Hepatocyte (in vitro differentiated cells): ENCODE data around the gene WNK4. TPM values are rescaled to one million over a fixed set of nuclear protein-coding genes. Genes with fewer than 3 reads are reported as not detected.

ENCODE experiments used
- DNase-seq: peaks from one replicate; pipeline ENCODE4 v3.0.0-alpha.2; 2016; ENCODE audit warnings: low spot score
- H2AFZ ChIP-seq: fragments of 200-600 bp; sonication (generic); 2 replicates; pipeline ENCODE4 v1.6.0; 2016; ENCODE audit warnings: antibody characterized with exemption, mild to moderate bottlenecking
- H3K27ac ChIP-seq: fragments of 200-600 bp; sonication (generic); 2 replicates; pipeline ENCODE4 v1.5.1; 2016; ENCODE audit warnings: mild to moderate bottlenecking
- H3K27me3 ChIP-seq: fragments of 200-600 bp; sonication (generic); 2 replicates; pipeline ENCODE4 v1.6.1; 2016
- H3K36me3 ChIP-seq: fragments of 200-600 bp; sonication (generic); replicated peaks from 2 replicates; pipeline ENCODE4 v1.5.1; 2016; ENCODE audit warnings: low read depth; ENCODE audit not compliant: insufficient read depth
- H3K4me1 ChIP-seq: fragments of 200-600 bp; sonication (generic); 2 replicates; pipeline ENCODE4 v1.5.1; 2016; ENCODE audit warnings: mild to moderate bottlenecking, moderate library complexity; ENCODE audit not compliant: insufficient read depth
- H3K4me2 ChIP-seq: fragments of 200-600 bp; sonication (generic); 2 replicates; pipeline ENCODE4 v1.6.0; 2016
- H3K4me3 ChIP-seq: fragments of 200-600 bp; sonication (generic); 2 replicates; pipeline ENCODE4 v1.5.1; 2016; ENCODE audit warnings: mild to moderate bottlenecking
- H3K79me2 ChIP-seq: fragments of 200-600 bp; sonication (generic); 2 replicates; pipeline ENCODE4 v1.6.0; 2017; ENCODE audit warnings: mild to moderate bottlenecking
- H3K9me2 ChIP-seq: fragments of 200-600 bp; sonication (generic); replicated peaks from 2 replicates; pipeline ENCODE4 v1.6.0; 2017; ENCODE audit warnings: mild to moderate bottlenecking; ENCODE audit not compliant: insufficient read depth
- H3K9me3 ChIP-seq: fragments of 200-600 bp; sonication (generic); 2 replicates; pipeline ENCODE4 v1.5.1; 2016; ENCODE audit warnings: low read depth, mild to moderate bottlenecking
- H4K20me1 ChIP-seq: fragments of 200-600 bp; sonication (generic); 2 replicates; pipeline ENCODE4 v1.6.0; 2016; ENCODE audit warnings: mild to moderate bottlenecking; ENCODE audit not compliant: insufficient read depth, poor library complexity, severe bottlenecking
- EZH2 ChIP-seq: fragments of 200-600 bp; sonication (generic); IDR thresholded peaks from 2 replicates; pipeline ENCODE4 v1.6.1; 2016; ENCODE audit warnings: antibody characterized with exemption, mild to moderate bottlenecking, borderline replicate concordance
- EZH2phosphoT487 ChIP-seq: fragments of 200-600 bp; sonication (generic); IDR thresholded peaks from one replicate; pipeline ENCODE4 v1.6.1; 2018; ENCODE audit warnings: antibody characterized with exemption, mild to moderate bottlenecking, low read depth, moderate library complexity; ENCODE audit not compliant: unreplicated experiment, severe bottlenecking
- WGBS: methylation state at CpG from one replicate; pipeline ENCODE4 v1.1.6; 2016; ENCODE audit warnings: low lambda C conversion rate; ENCODE audit errors: missing lambda C conversion rate; 5-methylcytosine and 5-hydroxymethylcytosine counted together
- polyA plus RNA-seq: library from polyadenylated mRNA; unstranded; fragments of >200 nt; fragmentation: Nextera tagmentation; extraction: Ambion mirVana; gene quantifications from 2 replicates; pipeline ENCODE4 v1.2.1, GENCODE V29; 2016
- total RNA-seq: library from RNA; depleted of rRNA; stranded (reverse); fragments of >200 nt; gene quantifications from 2 replicates; pipeline ENCODE4 v1.2.3, GENCODE V29; 2014
- TF ChIP-seq, protein P1 (sequence below): fragments of 200-600 bp; sonication (generic); IDR thresholded peaks from 2 replicates; pipeline ENCODE4 v1.5.1; 2016; ENCODE audit warnings: antibody characterized with exemption, mild to moderate bottlenecking; ENCODE audit not compliant: poor library complexity

WNK4 gene
- total and polyA plus RNA-seq, 2 experiments from 2014 or later = 1.5 to 1.7 TPM

- peak overlapping the region; percentile 92 for H2AFZ ChIP-seq
- TF ChIP-seq, protein P1, sequence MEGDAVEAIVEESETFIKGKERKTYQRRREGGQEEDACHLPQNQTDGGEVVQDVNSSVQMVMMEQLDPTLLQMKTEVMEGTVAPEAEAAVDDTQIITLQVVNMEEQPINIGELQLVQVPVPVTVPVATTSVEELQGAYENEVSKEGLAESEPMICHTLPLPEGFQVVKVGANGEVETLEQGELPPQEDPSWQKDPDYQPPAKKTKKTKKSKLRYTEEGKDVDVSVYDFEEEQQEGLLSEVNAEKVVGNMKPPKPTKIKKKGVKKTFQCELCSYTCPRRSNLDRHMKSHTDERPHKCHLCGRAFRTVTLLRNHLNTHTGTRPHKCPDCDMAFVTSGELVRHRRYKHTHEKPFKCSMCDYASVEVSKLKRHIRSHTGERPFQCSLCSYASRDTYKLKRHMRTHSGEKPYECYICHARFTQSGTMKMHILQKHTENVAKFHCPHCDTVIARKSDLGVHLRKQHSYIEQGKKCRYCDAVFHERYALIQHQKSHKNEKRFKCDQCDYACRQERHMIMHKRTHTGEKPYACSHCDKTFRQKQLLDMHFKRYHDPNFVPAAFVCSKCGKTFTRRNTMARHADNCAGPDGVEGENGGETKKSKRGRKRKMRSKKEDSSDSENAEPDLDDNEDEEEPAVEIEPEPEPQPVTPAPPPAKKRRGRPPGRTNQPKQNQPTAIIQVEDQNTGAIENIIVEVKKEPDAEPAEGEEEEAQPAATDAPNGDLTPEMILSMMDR = no peak
- no peak for TF ChIP-seq EZH2phosphoT487
- TF ChIP-seq EZH2 = no peak
- no peaks in the 10 kb centered on the region for H3K27me3 ChIP-seq
- 64% methylated on average over 9 of the region's 9 CpGs for WGBS
- no peaks in the 10 kb centered on the region for H3K9me3 ChIP-seq
- H3K4me3 ChIP-seq = peak overlapping the region; percentile 47
- H3K36me3 ChIP-seq = no peaks in the 10 kb centered on the region
- H3K4me1 ChIP-seq = peaks cover 6% of the 10 kb centered on the region
- H3K4me2 ChIP-seq = peak overlapping the region; percentile 88
- no peak for DNase-seq
- H4K20me1 ChIP-seq = no peaks in the 10 kb centered on the region
- no peaks in the 10 kb centered on the region for H3K9me2 ChIP-seq
- H3K27ac ChIP-seq = peak overlapping the region; percentile 89
- peaks cover 37% of the 10 kb centered on the region for H3K79me2 ChIP-seq
Observed at GRCh38 chr17:42832213-42832933, 52.0 kb downstream of the WNK4 start.

GRCh38 chr17:42832934-42833766 lies 52.7 kb downstream of the WNK4 start, which contains the start of gene PSME3:
PSME3 (plus strand) TSS chr17:42833397; CDS start chr17:42833632, 235 bp downstream.
- Histone ChIP-seq H3K27me3 (no peaks in the 10 kb centered on the region), H3K4me1 (peaks cover 6% of the 10 kb centered on the region), H3K4me3 (peak within 1 kb of the TSS; percentile 47), H4K20me1 (no peaks in the 10 kb centered on the region), H3K27ac (peak within 1 kb of the TSS; percentile 89), H3K9me2 (no peaks in the 10 kb centered on the region), H3K79me2 (peaks cover 37% of the 10 kb centered on the region), H3K9me3 (no peaks in the 10 kb centered on the region), H3K36me3 (no peaks in the 10 kb centered on the region), H2AFZ (peak within 1 kb of the TSS; percentile 92), H3K4me2 (peak within 1 kb of the TSS; percentile 88)
- under 1% methylated on average over 62 of the region's 71 CpGs for WGBS
- TF ChIP-seq, protein P1 = no peak
- no peak for TF ChIP-seq EZH2
- no peak for TF ChIP-seq EZH2phosphoT487
- peak; percentile 93 for DNase-seq

- peak overlapping the region; percentile 47 for H3K4me3 ChIP-seq
- peak overlapping the region; percentile 92 for H2AFZ ChIP-seq
- peak overlapping the region; percentile 89 for H3K27ac ChIP-seq
- peaks cover 37% of the 10 kb centered on the region for H3K79me2 ChIP-seq
- no peaks in the 10 kb centered on the region for H3K36me3 ChIP-seq
- H3K27me3 ChIP-seq = no peaks in the 10 kb centered on the region
- H3K9me2 ChIP-seq = no peaks in the 10 kb centered on the region
- H3K4me1 ChIP-seq = peaks cover 6% of the 10 kb centered on the region
- DNase-seq = peak; percentile 28
- WGBS = 6% methylated on average over 18 of the region's 18 CpGs
- H4K20me1 ChIP-seq = no peaks in the 10 kb centered on the region
- TF ChIP-seq EZH2 = no peak
- no peak for TF ChIP-seq EZH2phosphoT487
- TF ChIP-seq, protein P1 = no peak
- H3K4me2 ChIP-seq = peak overlapping the region; percentile 88
- no peaks in the 10 kb centered on the region for H3K9me3 ChIP-seq
Observed at GRCh38 chr17:42833767-42834422, 53.5 kb downstream of the WNK4 start.
